ENCODE results near the gene HSDL2.

DNA sequence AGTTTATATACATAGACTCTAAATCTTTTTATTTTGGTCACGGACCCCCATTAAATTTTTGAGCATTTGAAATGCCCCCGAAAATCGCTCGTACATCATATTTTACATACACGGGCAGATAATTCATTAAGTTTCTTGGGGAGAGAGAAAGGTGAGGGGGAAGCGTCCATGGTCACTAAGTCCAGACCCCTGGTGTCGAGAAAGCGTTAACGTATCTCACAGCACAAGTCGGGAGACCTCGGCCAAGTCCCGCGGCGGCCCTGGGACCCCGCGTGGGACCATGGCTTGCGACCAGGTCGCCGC lies 47.3 kb upstream of the HSDL2 start:
- TF ChIP-seq, protein P1, sequence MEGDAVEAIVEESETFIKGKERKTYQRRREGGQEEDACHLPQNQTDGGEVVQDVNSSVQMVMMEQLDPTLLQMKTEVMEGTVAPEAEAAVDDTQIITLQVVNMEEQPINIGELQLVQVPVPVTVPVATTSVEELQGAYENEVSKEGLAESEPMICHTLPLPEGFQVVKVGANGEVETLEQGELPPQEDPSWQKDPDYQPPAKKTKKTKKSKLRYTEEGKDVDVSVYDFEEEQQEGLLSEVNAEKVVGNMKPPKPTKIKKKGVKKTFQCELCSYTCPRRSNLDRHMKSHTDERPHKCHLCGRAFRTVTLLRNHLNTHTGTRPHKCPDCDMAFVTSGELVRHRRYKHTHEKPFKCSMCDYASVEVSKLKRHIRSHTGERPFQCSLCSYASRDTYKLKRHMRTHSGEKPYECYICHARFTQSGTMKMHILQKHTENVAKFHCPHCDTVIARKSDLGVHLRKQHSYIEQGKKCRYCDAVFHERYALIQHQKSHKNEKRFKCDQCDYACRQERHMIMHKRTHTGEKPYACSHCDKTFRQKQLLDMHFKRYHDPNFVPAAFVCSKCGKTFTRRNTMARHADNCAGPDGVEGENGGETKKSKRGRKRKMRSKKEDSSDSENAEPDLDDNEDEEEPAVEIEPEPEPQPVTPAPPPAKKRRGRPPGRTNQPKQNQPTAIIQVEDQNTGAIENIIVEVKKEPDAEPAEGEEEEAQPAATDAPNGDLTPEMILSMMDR (conservative IDR thresholded peaks at IDR 0.05; ENCODE audit: low read depth, low read length) = 0 out of 2 replicates have a peak, but pooled peaks have one; percentile 14
- no peak for TF ChIP-seq CEBPB (IDR thresholded peaks at IDR 0.05; ENCODE audit: low read depth, low read length)
- TF ChIP-seq RCOR1 (IDR thresholded peaks at IDR 0.05; ENCODE audit: insufficient replicate concordance, low read length) = no peak
- no peak for TF ChIP-seq POLR2A (IDR thresholded peaks at IDR 0.05; ENCODE audit: low read depth, low read length)
- no peak for TF ChIP-seq BHLHE40 (IDR thresholded peaks at IDR 0.05; ENCODE audit: low read depth, low read length)
- TF ChIP-seq MAFK (IDR thresholded peaks at IDR 0.05; ENCODE audit: low read depth, low read length) = no peak
- no peak for TF ChIP-seq RFX5 (IDR thresholded peaks at IDR 0.05; ENCODE audit: low read depth, low read length)
